Measurements from ENCODE around the gene JAG1.

DNA sequence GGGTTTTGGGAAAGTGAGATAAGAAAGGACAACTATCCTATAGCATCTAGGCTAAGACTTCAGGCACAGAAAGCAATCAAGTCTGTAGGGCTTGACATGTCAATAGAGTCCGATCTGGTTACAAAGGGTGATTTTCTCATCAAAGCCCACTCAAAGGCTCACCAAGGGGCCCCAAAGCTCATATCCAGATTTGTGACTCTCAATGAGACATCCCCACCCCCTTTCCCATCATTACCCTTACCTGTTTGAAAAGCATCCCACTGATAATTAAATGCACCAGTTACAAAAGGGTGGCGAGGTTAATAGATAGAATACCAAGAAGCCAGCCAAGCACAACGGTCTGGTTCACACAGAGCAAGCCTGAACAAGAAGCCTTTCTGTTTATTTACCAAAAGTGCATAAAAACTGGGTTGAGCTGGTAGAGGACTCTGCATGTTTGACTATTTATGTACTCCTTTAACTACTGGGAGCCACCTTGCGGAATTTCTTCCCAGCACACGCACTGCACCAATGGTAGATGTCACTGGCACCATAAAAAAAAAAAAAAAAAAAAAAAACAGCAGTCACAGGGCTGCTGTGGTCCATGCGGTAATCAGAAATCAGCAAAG, 6.1 kb downstream of the JAG1 start:
- TF ChIP-seq, protein P1, sequence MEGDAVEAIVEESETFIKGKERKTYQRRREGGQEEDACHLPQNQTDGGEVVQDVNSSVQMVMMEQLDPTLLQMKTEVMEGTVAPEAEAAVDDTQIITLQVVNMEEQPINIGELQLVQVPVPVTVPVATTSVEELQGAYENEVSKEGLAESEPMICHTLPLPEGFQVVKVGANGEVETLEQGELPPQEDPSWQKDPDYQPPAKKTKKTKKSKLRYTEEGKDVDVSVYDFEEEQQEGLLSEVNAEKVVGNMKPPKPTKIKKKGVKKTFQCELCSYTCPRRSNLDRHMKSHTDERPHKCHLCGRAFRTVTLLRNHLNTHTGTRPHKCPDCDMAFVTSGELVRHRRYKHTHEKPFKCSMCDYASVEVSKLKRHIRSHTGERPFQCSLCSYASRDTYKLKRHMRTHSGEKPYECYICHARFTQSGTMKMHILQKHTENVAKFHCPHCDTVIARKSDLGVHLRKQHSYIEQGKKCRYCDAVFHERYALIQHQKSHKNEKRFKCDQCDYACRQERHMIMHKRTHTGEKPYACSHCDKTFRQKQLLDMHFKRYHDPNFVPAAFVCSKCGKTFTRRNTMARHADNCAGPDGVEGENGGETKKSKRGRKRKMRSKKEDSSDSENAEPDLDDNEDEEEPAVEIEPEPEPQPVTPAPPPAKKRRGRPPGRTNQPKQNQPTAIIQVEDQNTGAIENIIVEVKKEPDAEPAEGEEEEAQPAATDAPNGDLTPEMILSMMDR (IDR thresholded peaks at IDR 0.05; ENCODE audit: poor library complexity, severe bottlenecking) = no peak
- TF ChIP-seq POLR2AphosphoS5 (IDR thresholded peaks at IDR 0.05) = no peak
- TF ChIP-seq SMC3 (conservative IDR thresholded peaks at IDR 0.05; ENCODE audit: poor library complexity) = no peak

Measured in neural cell (in vitro differentiated cells).